Kasumi-1 (cell line): Measurements from ENCODE around the gene BRD4.

Experiments
- DNase-seq, 2 experiments: peaks; one replicate each; lab custom pipeline; 2025; lab: John Stamatoyannopoulos, UW

The BRD4 gene

GRCh38 chr19:15289673-15290072 lies 42.7 kb downstream of the BRD4 start:
- DNase-seq = no peak

GRCh38 chr19:15288146-15288963 lies 44.0 kb downstream of the BRD4 start:
- peak in 1 of 2 experiments; percentile 23 for DNase-seq

GRCh38 chr19:15287496-15287895 lies 44.8 kb downstream of the BRD4 start:
- no peak for DNase-seq

GRCh38 chr19:15286688-15287365 lies 45.5 kb downstream of the BRD4 start:
- DNase-seq = no peak

GRCh38 chr19:15285896-15286591 lies 46.3 kb downstream of the BRD4 start:
- no peak for DNase-seq

- no peak for DNase-seq
Measured at GRCh38 chr19:15284896-15285295, 47.4 kb downstream of the BRD4 start.

- DNase-seq = no peak
Measured at GRCh38 chr19:15284091-15284490, 48.2 kb downstream of the BRD4 start.

- no peak for DNase-seq
Measured at GRCh38 chr19:15283141-15283883, 49.0 kb downstream of the BRD4 start.

- no peak for DNase-seq
Measured at GRCh38 chr19:15282311-15282705, 50.0 kb downstream of the BRD4 start.

- DNase-seq = no peak
Measured at GRCh38 chr19:15280915-15281683, 51.2 kb downstream of the BRD4 start.

GRCh38 chr19:15280048-15280725 lies 52.2 kb downstream of the BRD4 start:
- no peak for DNase-seq

- DNase-seq = no peak
Measured at GRCh38 chr19:15279326-15279904, 52.9 kb downstream of the BRD4 start.

- DNase-seq = no peak
Measured at GRCh38 chr19:15276620-15277215, 55.6 kb downstream of the BRD4 start.

- no peak for DNase-seq
Measured at GRCh38 chr19:15274477-15274876, 57.9 kb downstream of the BRD4 start.

GRCh38 chr19:15269806-15270205 lies 62.5 kb downstream of the BRD4 start:
- no peak for DNase-seq

GRCh38 chr19:15268928-15269253 lies 63.4 kb downstream of the BRD4 start:
- no peak for DNase-seq

- no peak for DNase-seq
Measured at GRCh38 chr19:15268192-15268927, 64.0 kb downstream of the BRD4 start.

- DNase-seq = no peak
Measured at GRCh38 chr19:15266683-15267082, 65.7 kb downstream of the BRD4 start.

- no peak for DNase-seq
Measured at GRCh38 chr19:15265850-15266248, 66.5 kb downstream of the BRD4 start.
